HCT116 (cell line): ENCODE results near the gene CREBRF. TPM values are rescaled to one million over a fixed set of nuclear protein-coding genes. Genes with fewer than 3 reads are reported as not detected.

ENCODE experiments used
- ATAC-seq: fragments of 200-7000 bp; cut with Tn5 transposase; 2 replicates; pipeline ENCODE4 v1.9.1; 2020; ENCODE audit warnings: mild to moderate bottlenecking, moderate library complexity
- BruUV-seq: library from RNA; stranded (reverse); fragments of 400-500 nt; replicated peaks from 2 replicates; lab custom pipeline; 2021; lab: Mats Ljungman, UMichigan
- CTCF ChIA-PET: fragments of 300-600 bp; sonication (Branson Sonifier 250); formaldehyde crosslinking; loops from one replicate; lab custom pipeline; 2021; ENCODE audit warnings: antibody characterized with exemption; lab: Charles Lee
- POLR2A ChIA-PET: fragments of 300-600, 350-600 bp; sonication (Branson Sonifier 250); formaldehyde crosslinking; loops from one replicate; lab custom pipeline; 2021; ENCODE audit warnings: antibody characterized with exemption; lab: Charles Lee
- RAD21 ChIA-PET, 2 experiments: fragments of 300-600 bp; sonication (Branson Sonifier 250); formaldehyde crosslinking; loops; one replicate each; lab custom pipeline; 2023; ENCODE audit warnings: low total read pairs in 2 of 2; ENCODE audit not compliant: uncharacterized antibody in 2 of 2, unreplicated experiment in 2 of 2, low non-redundant PET in 1 of 2; lab: Charles Lee
- DNase-seq: peaks from one replicate; pipeline ENCODE4 v3.0.0-alpha.2; 2010; ENCODE audit warnings: low read depth, low spot score
- H2AFZ ChIP-seq: fragments of 200-600 bp; shearing (Covaris generic), sonication (generic); 2 replicates; pipeline ENCODE4 v1.6.1; 2017; ENCODE audit warnings: low read depth, mixed run types, mixed read lengths, antibody characterized with exemption, low read length; ENCODE audit not compliant: poor library complexity, severe bottlenecking
- H3K27ac ChIP-seq: 2 replicates; pipeline ENCODE4 v1.5.1; 2012; ENCODE audit warnings: low read depth, low read length
- H3K27me3 ChIP-seq: fragments of 200-600 bp; sonication (generic); 2 replicates; pipeline ENCODE4 v1.6.1; 2016; ENCODE audit warnings: mixed run types, low read length, mixed read lengths; ENCODE audit not compliant: insufficient read depth
- H3K36me3 ChIP-seq, 2 experiments: fragments of 200-500 bp in 1 of 2; fragments of 200-600 bp in 1 of 2; sonication (Bioruptor generic) in 1 of 2; sonication (generic) in 1 of 2; 2 replicates each; pipeline versions ENCODE4 v1.5.1 to v1.6.1; 2014 to 2016; ENCODE audit warnings: low read length in 2 of 2, inconsistent platforms in 1 of 2, mixed read lengths in 1 of 2, mixed run types in 1 of 2; ENCODE audit not compliant: insufficient read depth in 2 of 2, control insufficient read depth in 1 of 2
- H3K4me1 ChIP-seq, 2 experiments: fragments of 200-600 bp in 1 of 2; sonication (generic) in 1 of 2; 2 replicates each; pipeline versions ENCODE4 v1.5.1 to v1.6.1; 2012 to 2017; ENCODE audit warnings: low read length in 2 of 2, inconsistent platforms in 1 of 2, mild to moderate bottlenecking in 1 of 2, mixed read lengths in 1 of 2, mixed run types in 1 of 2, moderate library complexity in 1 of 2; ENCODE audit not compliant: insufficient read depth in 2 of 2, control insufficient read depth in 1 of 2
- H3K4me2 ChIP-seq: fragments of 200-600 bp; sonication (generic); 2 replicates; pipeline ENCODE4 v1.6.1; 2017; ENCODE audit warnings: mixed run types, low read length, mixed read lengths
- H3K4me3 ChIP-seq, 2 experiments: fragments of 200-600 bp in 1 of 2; sonication (generic) in 1 of 2; replicated peaks in 1 of 2; 2 replicates each; pipeline ENCODE4 v1.5.1; 2011 to 2016; ENCODE audit warnings: low read length in 2 of 2, control low read depth in 1 of 2, low read depth in 1 of 2, mild to moderate bottlenecking in 1 of 2, mixed read lengths in 1 of 2, mixed run types in 1 of 2
- H3K79me2 ChIP-seq: fragments of 200-600 bp; sonication (generic); 2 replicates; pipeline ENCODE4 v1.6.1; 2017; ENCODE audit warnings: mild to moderate bottlenecking, mixed run types, low read length, moderate library complexity, mixed read lengths; ENCODE audit not compliant: insufficient read depth
- H3K9ac ChIP-seq: fragments of 200-600 bp; sonication (generic); 2 replicates; pipeline ENCODE4 v1.6.1; 2016; ENCODE audit warnings: low read length, mixed read lengths
- H3K9me2 ChIP-seq: fragments of 200-600 bp; sonication (generic), shearing (Covaris generic); 2 replicates; pipeline ENCODE4 v1.6.1; 2017; ENCODE audit warnings: mixed run types, mild to moderate bottlenecking, moderate library complexity; ENCODE audit not compliant: insufficient read depth
- H3K9me3 ChIP-seq, 2 experiments: fragments of 200-500 bp in 1 of 2; fragments of 200-600 bp in 1 of 2; sonication (Bioruptor generic) in 1 of 2; sonication (generic) in 1 of 2; 2 replicates each; pipeline ENCODE4 v1.6.1; 2014 to 2017; ENCODE audit warnings: low read length in 2 of 2, mixed read lengths in 2 of 2, inconsistent platforms in 1 of 2, low read depth in 1 of 2, mild to moderate bottlenecking in 1 of 2, mixed run types in 1 of 2, moderate library complexity in 1 of 2; ENCODE audit not compliant: control insufficient read depth in 1 of 2, insufficient read depth in 1 of 2
- H4K20me1 ChIP-seq: fragments of 200-600 bp; sonication (generic), shearing (Covaris generic); 2 replicates; pipeline ENCODE4 v1.6.1; 2017; ENCODE audit warnings: mixed run types, mild to moderate bottlenecking, moderate library complexity; ENCODE audit not compliant: insufficient read depth
- CBX3 ChIP-seq: IDR thresholded peaks from 2 replicates; pipeline ENCODE4 v1.6.1; 2012; ENCODE audit warnings: low read depth
- CEBPB ChIP-seq: IDR thresholded peaks from 2 replicates; pipeline ENCODE4 v1.6.1; 2012; ENCODE audit warnings: low read depth
- EZH2phosphoT487 ChIP-seq: fragments of 200-600 bp; IDR thresholded peaks from 2 replicates; pipeline ENCODE4 v1.6.1; 2018; ENCODE audit warnings: antibody characterized with exemption, borderline replicate concordance
- FOSL1 ChIP-seq: IDR thresholded peaks from 2 replicates; pipeline ENCODE4 v1.6.1; 2012; ENCODE audit warnings: low read depth
- JUND ChIP-seq: IDR thresholded peaks from 2 replicates; pipeline ENCODE4 v1.6.1; 2012
- POLR2A ChIP-seq: IDR thresholded peaks from 2 replicates; pipeline ENCODE4 v1.7.0; 2011; ENCODE audit warnings: borderline replicate concordance; ENCODE audit not compliant: insufficient read depth, insufficient read length; ENCODE audit errors: extremely low read depth
- POLR2AphosphoS5 ChIP-seq: IDR thresholded peaks from 2 replicates; pipeline ENCODE4 v1.6.1; 2011; ENCODE audit warnings: mild to moderate bottlenecking, low read depth, low read length, moderate library complexity
- RAD21 ChIP-seq: IDR thresholded peaks from 2 replicates; pipeline ENCODE4 v1.6.1; 2012; ENCODE audit warnings: low read depth, mild to moderate bottlenecking
- SIN3A ChIP-seq: IDR thresholded peaks from 2 replicates; pipeline ENCODE4 v1.6.1; 2012; ENCODE audit warnings: low read depth
- SP1 ChIP-seq: IDR thresholded peaks from 2 replicates; pipeline ENCODE4 v1.6.1; 2012; ENCODE audit warnings: low read depth
- SRF ChIP-seq: IDR thresholded peaks from 2 replicates; pipeline ENCODE4 v1.6.1; 2012; ENCODE audit warnings: low read depth
- TCF7L2 ChIP-seq: IDR thresholded peaks from 2 replicates; pipeline ENCODE4 v1.7.0; 2011; ENCODE audit warnings: borderline replicate concordance, inconsistent platforms; ENCODE audit not compliant: insufficient read depth, insufficient read length; ENCODE audit errors: extremely low read depth
- YY1 ChIP-seq: IDR thresholded peaks from 2 replicates; pipeline ENCODE4 v1.6.1; 2011; ENCODE audit warnings: low read length, low read depth, moderate library complexity, mild to moderate bottlenecking; ENCODE audit not compliant: insufficient replicate concordance; ENCODE audit errors: extremely low read depth
- ZNF274 ChIP-seq: fragments of 200-500 bp; sonication (Bioruptor generic); IDR thresholded peaks from 2 replicates; pipeline ENCODE4 v1.6.1; 2014; ENCODE audit warnings: mild to moderate bottlenecking, low read depth, low read length, inconsistent platforms
- intact Hi-C: fragments of 100-400 bp; cut with micrococcal nuclease; formaldehyde crosslinking; loops from 2 replicates; pipeline ENCODE4 v1.10.0; 2022
- total RNA-seq: library from RNA; stranded (reverse); gene quantifications from one replicate; pipeline ENCODE4 v1.2.1, GENCODE V29; 2021; ENCODE audit not compliant: unreplicated experiment
- TF ChIP-seq, protein P1 (sequence below), 3 experiments: fragments of 200-600 bp in 1 of 3; sonication (generic) in 1 of 3; IDR thresholded peaks in 2 of 3; conservative IDR thresholded peaks in 1 of 3; 2 replicates each; pipeline ENCODE4 v1.5.1; 2012 to 2017; ENCODE audit warnings: low read depth in 2 of 3, low read length in 2 of 3, antibody characterized with exemption in 1 of 3, borderline replicate concordance in 1 of 3, control low read depth in 1 of 3, mild to moderate bottlenecking in 1 of 3, mixed read lengths in 1 of 3, mixed run types in 1 of 3, moderate library complexity in 1 of 3; ENCODE audit not compliant: insufficient read depth in 1 of 3
- TF ChIP-seq, protein P2 (sequence below): IDR thresholded peaks from 2 replicates; pipeline ENCODE4 v1.6.1; 2012
- TF ChIP-seq, protein P3 (sequence below): IDR thresholded peaks from 2 replicates; pipeline ENCODE4 v1.6.1; 2011; ENCODE audit warnings: mild to moderate bottlenecking, low read length, moderate library complexity; ENCODE audit not compliant: insufficient replicate concordance; ENCODE audit errors: extremely low read depth
- TF ChIP-seq, protein P4 (sequence below): IDR thresholded peaks from 2 replicates; pipeline ENCODE4 v1.6.1; 2012
- TF ChIP-seq, protein P5 (sequence below): IDR thresholded peaks from 2 replicates; pipeline ENCODE4 v1.6.1; 2012; ENCODE audit warnings: low read depth

CREBRF gene
- total RNA-seq, 1 experiment from 2014 or later, result 7.7 TPM

DNA sequence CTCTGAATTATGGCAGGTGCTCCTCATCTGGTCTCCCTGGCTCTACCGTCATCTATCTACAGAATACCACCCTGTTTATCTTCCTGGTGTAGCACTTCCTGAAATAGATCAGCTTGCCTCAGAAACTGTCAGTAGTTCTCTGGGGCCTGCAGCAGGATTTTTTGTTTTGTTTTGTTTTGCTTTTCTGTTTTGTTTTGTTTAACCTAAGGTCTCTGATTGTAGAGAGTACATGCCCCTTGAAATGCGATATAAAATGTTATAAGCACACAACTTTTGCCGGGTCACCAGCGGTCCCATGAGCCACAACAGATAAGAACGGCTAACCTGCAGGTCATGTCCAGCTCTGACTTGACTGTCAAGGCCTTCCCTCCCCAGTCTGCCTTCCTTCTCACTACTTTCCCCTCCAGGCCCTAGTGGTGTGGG lies 26.6 kb upstream of the CREBRF start:
- ChIA-PET POLR2A (no interaction called here), RAD21 (no interaction called here), CTCF (no interaction called here)
- H4K20me1 ChIP-seq, result no peaks in the 10 kb centered on the region
- H3K9me3 ChIP-seq, result no peaks in the 10 kb centered on the region
- no TSS peak for BruUV-seq
- H3K4me2 ChIP-seq, result no peak overlapping the region
- no peak overlapping the region for H2AFZ ChIP-seq
- ATAC-seq (no peak), DNase-seq (no peak)
- no peak overlapping the region for H3K4me3 ChIP-seq
- intact Hi-C loops, result no loop called here
- peaks cover 48% of the 10 kb centered on the region for H3K79me2 ChIP-seq
- no peak overlapping the region for H3K27ac ChIP-seq
- no peaks in the 10 kb centered on the region for H3K9me2 ChIP-seq
- no peak for TF ChIP-seq SP1
- TF ChIP-seq EZH2phosphoT487, result no peak
- TF ChIP-seq CEBPB, result no peak
- TF ChIP-seq, protein P1, sequence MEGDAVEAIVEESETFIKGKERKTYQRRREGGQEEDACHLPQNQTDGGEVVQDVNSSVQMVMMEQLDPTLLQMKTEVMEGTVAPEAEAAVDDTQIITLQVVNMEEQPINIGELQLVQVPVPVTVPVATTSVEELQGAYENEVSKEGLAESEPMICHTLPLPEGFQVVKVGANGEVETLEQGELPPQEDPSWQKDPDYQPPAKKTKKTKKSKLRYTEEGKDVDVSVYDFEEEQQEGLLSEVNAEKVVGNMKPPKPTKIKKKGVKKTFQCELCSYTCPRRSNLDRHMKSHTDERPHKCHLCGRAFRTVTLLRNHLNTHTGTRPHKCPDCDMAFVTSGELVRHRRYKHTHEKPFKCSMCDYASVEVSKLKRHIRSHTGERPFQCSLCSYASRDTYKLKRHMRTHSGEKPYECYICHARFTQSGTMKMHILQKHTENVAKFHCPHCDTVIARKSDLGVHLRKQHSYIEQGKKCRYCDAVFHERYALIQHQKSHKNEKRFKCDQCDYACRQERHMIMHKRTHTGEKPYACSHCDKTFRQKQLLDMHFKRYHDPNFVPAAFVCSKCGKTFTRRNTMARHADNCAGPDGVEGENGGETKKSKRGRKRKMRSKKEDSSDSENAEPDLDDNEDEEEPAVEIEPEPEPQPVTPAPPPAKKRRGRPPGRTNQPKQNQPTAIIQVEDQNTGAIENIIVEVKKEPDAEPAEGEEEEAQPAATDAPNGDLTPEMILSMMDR (IDR thresholded peaks at IDR 0.05 in 2 of 3, conservative IDR thresholded peaks at IDR 0.05 in 1 of 3; ENCODE audit: borderline replicate concordance in 1 of 3, insufficient read depth in 1 of 3, low read depth in 2 of 3, low read length in 2 of 3), result no peak
- TF ChIP-seq, protein P2, sequence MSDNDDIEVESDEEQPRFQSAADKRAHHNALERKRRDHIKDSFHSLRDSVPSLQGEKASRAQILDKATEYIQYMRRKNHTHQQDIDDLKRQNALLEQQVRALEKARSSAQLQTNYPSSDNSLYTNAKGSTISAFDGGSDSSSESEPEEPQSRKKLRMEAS, result no peak
- no peak for TF ChIP-seq YY1
- no peak for TF ChIP-seq CBX3
- TF ChIP-seq, protein P3, sequence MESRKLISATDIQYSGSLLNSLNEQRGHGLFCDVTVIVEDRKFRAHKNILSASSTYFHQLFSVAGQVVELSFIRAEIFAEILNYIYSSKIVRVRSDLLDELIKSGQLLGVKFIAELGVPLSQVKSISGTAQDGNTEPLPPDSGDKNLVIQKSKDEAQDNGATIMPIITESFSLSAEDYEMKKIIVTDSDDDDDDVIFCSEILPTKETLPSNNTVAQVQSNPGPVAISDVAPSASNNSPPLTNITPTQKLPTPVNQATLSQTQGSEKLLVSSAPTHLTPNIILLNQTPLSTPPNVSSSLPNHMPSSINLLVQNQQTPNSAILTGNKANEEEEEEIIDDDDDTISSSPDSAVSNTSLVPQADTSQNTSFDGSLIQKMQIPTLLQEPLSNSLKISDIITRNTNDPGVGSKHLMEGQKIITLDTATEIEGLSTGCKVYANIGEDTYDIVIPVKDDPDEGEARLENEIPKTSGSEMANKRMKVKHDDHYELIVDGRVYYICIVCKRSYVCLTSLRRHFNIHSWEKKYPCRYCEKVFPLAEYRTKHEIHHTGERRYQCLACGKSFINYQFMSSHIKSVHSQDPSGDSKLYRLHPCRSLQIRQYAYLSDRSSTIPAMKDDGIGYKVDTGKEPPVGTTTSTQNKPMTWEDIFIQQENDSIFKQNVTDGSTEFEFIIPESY, result no peak
- no peak for TF ChIP-seq POLR2AphosphoS5
- TF ChIP-seq JUND, result no peak
- no peak for TF ChIP-seq POLR2A
- TF ChIP-seq, protein P4, sequence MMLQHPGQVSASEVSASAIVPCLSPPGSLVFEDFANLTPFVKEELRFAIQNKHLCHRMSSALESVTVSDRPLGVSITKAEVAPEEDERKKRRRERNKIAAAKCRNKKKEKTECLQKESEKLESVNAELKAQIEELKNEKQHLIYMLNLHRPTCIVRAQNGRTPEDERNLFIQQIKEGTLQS, result no peak
- TF ChIP-seq RAD21, result no peak
- TF ChIP-seq TCF7L2, result no peak
- TF ChIP-seq SIN3A, result no peak
- no peak for TF ChIP-seq ZNF274
- TF ChIP-seq, protein P5, sequence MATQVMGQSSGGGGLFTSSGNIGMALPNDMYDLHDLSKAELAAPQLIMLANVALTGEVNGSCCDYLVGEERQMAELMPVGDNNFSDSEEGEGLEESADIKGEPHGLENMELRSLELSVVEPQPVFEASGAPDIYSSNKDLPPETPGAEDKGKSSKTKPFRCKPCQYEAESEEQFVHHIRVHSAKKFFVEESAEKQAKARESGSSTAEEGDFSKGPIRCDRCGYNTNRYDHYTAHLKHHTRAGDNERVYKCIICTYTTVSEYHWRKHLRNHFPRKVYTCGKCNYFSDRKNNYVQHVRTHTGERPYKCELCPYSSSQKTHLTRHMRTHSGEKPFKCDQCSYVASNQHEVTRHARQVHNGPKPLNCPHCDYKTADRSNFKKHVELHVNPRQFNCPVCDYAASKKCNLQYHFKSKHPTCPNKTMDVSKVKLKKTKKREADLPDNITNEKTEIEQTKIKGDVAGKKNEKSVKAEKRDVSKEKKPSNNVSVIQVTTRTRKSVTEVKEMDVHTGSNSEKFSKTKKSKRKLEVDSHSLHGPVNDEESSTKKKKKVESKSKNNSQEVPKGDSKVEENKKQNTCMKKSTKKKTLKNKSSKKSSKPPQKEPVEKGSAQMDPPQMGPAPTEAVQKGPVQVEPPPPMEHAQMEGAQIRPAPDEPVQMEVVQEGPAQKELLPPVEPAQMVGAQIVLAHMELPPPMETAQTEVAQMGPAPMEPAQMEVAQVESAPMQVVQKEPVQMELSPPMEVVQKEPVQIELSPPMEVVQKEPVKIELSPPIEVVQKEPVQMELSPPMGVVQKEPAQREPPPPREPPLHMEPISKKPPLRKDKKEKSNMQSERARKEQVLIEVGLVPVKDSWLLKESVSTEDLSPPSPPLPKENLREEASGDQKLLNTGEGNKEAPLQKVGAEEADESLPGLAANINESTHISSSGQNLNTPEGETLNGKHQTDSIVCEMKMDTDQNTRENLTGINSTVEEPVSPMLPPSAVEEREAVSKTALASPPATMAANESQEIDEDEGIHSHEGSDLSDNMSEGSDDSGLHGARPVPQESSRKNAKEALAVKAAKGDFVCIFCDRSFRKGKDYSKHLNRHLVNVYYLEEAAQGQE, result no peak
- TF ChIP-seq FOSL1, result no peak
- no peak for TF ChIP-seq SRF
- H3K4me1 ChIP-seq, result no peaks in the 10 kb centered on the region
- H3K36me3 ChIP-seq, result peaks cover 0 to under 1% of the 10 kb centered on the region in 2 experiments; a peak in 2 of 4 replicates
- H3K9ac ChIP-seq, result no peak overlapping the region
- no peaks in the 10 kb centered on the region for H3K27me3 ChIP-seq
